ENCODE results near the gene ACTL6B. TPM values are rescaled to one million over a fixed set of nuclear protein-coding genes. Genes with fewer than 3 reads are reported as not detected.
A peak's percentile ranks its signal among the peaks of the same experiment; 100 is the strongest.

ACTL6B gene
- total and polyA plus RNA-seq, 9 of the 15 experiments (the other 6 are each of a cell fraction or from before 2014, with no cell fraction given) = not detected

GRCh38 chr7:100694098-100694745 lies 38.0 kb upstream of the ACTL6B start, which contains the start of gene GIGYF1 (continued):
- peak in 1 of 2 experiments; percentile 33; a peak in 1 of 4 replicates for TF ChIP-seq UBTF (IDR thresholded peaks at IDR 0.05; ENCODE audit: borderline replicate concordance in 1 of 2, low read depth in 2 of 2, low read length in 2 of 2)
- TF ChIP-seq ZNF436 (CRISPR knock-in tag; IDR thresholded peaks at IDR 0.05) = peak; percentile 67; the same call in 1 of the 2 replicates

DNA sequence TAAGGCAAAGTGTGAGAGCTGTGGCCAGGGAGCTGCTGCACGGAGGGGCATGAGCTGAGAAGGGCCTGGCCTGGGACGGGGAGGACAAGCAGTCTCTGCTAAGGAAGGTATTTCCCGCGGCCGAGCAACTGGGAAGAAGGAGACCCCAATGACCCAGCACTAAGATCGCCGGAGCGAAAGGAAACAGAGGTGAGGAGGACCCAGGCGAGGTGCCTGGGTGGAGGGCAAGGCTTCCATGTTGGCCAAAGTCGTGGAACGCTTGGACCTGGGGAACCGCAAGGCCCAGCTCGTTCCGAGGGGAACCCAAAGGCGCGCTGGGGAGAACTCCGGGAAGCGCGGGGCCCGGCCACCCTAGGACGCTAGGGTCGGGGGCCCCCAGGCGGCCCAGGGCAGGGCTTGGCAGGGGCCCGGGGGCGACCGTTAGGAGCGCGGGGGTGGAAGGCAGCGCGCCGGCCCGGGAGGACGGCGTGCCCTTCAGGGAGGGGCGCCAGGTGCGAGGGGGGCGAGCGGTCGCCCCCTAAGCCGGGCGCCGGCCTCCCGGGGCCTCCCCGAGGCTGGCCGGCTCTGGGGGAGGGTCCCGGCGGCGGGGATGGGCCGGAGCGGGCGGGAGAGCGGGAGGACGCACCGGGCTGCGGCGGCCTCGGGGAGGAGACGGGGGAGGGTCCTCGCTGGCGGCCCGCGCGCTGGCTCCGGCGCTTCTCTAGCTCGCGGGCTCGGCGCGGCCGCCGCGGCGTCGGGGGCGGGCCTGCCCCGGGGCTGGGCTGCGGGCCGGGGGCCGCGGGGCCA lies 37.3 kb upstream of the ACTL6B start:
- intact Hi-C loops (cut with micrococcal nuclease) (loop anchor here (2.0 to 5.0 kb wide), 3 partner anchors 51 to 159 kb away; partner anchors contain the start of genes SLC12A9 and TFR2), in situ Hi-C loops (cut with MboI) (no loop called here)
- peak overlapping the region; percentile 90 to 99 for H3K9ac ChIP-seq (ENCODE audit: insufficient read depth in 1 of 2, low read depth in 2 of 2, low read length in 2 of 2)
- H3K79me2 ChIP-seq (ENCODE audit: control insufficient read depth, insufficient read depth, low read length) = peaks cover 53% of the 10 kb centered on the region
- DNase-seq (ENCODE audit: extremely low read depth in 1 of 4, low spot score in 3 of 4) (peak; percentile 47 to 93 (median 73)), ATAC-seq (peak; percentile 32), FAIRE-seq (no peak)
- H3K27ac ChIP-seq (ENCODE audit: extremely low read depth, low read depth, low read length) = peak overlapping the region; percentile 86
- no peaks in the 10 kb centered on the region for H3K27me3 ChIP-seq (ENCODE audit: control insufficient read depth in 2 of 2, insufficient read depth in 2 of 2, low read length in 2 of 2)
- H2AFZ ChIP-seq (ENCODE audit: low read depth, low read length) = 0 out of 2 replicates have a peak overlapping the region, but pooled peaks have one; percentile 17
- peaks cover 17 to 51% of the 10 kb centered on the region in 2 experiments for H3K4me1 ChIP-seq (replicated peaks in 1 of 2; ENCODE audit: control insufficient read depth in 2 of 2, insufficient read depth in 2 of 2, low read length in 2 of 2)
- no TSS peak for BruUV-seq (replicated peaks)
- peak overlapping the region; percentile 92 for H3K4me2 ChIP-seq (ENCODE audit: insufficient read depth, low read length)
- peaks cover 26% of the 10 kb centered on the region; the same call in 2 of the 3 replicates for H3K36me3 ChIP-seq (ENCODE audit: control insufficient read depth, insufficient read depth, low read length)
- POLR2A ChIA-PET = interaction anchor here (0.6 to 2.5 kb wide), 12 partner anchors 8 to 210 kb away, joined by 3 to 16 read pairs (median 5); partner anchors contain the start of genes FBXO24, NYAP1, POP7 and SRRT
- peaks cover 21% of the 10 kb centered on the region for H4K20me1 ChIP-seq (replicated peaks; ENCODE audit: control insufficient read depth, insufficient read depth, low read length)
- no peaks in the 10 kb centered on the region for H3K9me1 ChIP-seq (ENCODE audit: control insufficient read depth, insufficient read depth, low read length)
- WGBS (ENCODE audit: insufficient coverage, low coverage, missing lambda C conversion rate) = under 1% methylated on average over 61 of the region's 81 CpGs
- CTCF ChIA-PET (ENCODE audit: low intra/inter-chr PET ratio) = interaction anchor here (1.4 kb wide), 1 partner anchor 159 kb away, joined by 3 read pairs; the partner anchor contains the start of gene SLC12A9
- peak overlapping the region; percentile 92 for H3K4me3 ChIP-seq
- H3K9me3 ChIP-seq (replicated peaks; ENCODE audit: control insufficient read depth, insufficient read depth, low read depth, low read length) = no peaks in the 10 kb centered on the region
- TF ChIP-seq ZZZ3 (IDR thresholded peaks at IDR 0.05) = no peak
- peak; percentile 40 for TF ChIP-seq SAP30 (IDR thresholded peaks at IDR 0.05; ENCODE audit: borderline replicate concordance, insufficient read depth, low read depth, low read length, poor library complexity, severe bottlenecking)
- TF ChIP-seq, protein P1, sequence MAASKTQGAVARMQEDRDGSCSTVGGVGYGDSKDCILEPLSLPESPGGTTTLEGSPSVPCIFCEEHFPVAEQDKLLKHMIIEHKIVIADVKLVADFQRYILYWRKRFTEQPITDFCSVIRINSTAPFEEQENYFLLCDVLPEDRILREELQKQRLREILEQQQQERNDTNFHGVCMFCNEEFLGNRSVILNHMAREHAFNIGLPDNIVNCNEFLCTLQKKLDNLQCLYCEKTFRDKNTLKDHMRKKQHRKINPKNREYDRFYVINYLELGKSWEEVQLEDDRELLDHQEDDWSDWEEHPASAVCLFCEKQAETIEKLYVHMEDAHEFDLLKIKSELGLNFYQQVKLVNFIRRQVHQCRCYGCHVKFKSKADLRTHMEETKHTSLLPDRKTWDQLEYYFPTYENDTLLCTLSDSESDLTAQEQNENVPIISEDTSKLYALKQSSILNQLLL (CRISPR knock-in tag; IDR thresholded peaks at IDR 0.05; ENCODE audit: borderline replicate concordance) = no peak
- TF ChIP-seq L3MBTL2 (IDR thresholded peaks at IDR 0.05) = 0 out of 2 replicates have a peak, but pooled peaks have one; percentile 10
- TF ChIP-seq, protein P2, sequence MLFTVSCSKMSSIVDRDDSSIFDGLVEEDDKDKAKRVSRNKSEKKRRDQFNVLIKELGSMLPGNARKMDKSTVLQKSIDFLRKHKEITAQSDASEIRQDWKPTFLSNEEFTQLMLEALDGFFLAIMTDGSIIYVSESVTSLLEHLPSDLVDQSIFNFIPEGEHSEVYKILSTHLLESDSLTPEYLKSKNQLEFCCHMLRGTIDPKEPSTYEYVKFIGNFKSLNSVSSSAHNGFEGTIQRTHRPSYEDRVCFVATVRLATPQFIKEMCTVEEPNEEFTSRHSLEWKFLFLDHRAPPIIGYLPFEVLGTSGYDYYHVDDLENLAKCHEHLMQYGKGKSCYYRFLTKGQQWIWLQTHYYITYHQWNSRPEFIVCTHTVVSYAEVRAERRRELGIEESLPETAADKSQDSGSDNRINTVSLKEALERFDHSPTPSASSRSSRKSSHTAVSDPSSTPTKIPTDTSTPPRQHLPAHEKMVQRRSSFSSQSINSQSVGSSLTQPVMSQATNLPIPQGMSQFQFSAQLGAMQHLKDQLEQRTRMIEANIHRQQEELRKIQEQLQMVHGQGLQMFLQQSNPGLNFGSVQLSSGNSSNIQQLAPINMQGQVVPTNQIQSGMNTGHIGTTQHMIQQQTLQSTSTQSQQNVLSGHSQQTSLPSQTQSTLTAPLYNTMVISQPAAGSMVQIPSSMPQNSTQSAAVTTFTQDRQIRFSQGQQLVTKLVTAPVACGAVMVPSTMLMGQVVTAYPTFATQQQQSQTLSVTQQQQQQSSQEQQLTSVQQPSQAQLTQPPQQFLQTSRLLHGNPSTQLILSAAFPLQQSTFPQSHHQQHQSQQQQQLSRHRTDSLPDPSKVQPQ (CRISPR knock-in tag; IDR thresholded peaks at IDR 0.05; ENCODE audit: borderline replicate concordance) = no peak
- no peak for TF ChIP-seq ZNF197 (CRISPR knock-in tag; IDR thresholded peaks at IDR 0.05; ENCODE audit: low read depth)
- TF ChIP-seq CHD1 (IDR thresholded peaks at IDR 0.05; ENCODE audit: low read length) = peak; percentile 93
- no peak for TF ChIP-seq ZKSCAN3 (CRISPR knock-in tag; IDR thresholded peaks at IDR 0.05)

Data from K562 (cell line).